GDM1 (cell line): ENCODE measurements around the gene NBL1.
"Not testable (repeated sequence)": the region's sequence is repeated elsewhere in the genome, so short reads cannot be mapped to it uniquely, and the experiment has no call there.

Experiments used
- DNase-seq: peaks from one replicate; lab custom pipeline; 2025; lab: John Stamatoyannopoulos, UW

Gene NBL1

GRCh38 chr1:19622204-19622603 lies 21.9 kb upstream of the NBL1 start:
- no peak for DNase-seq

GRCh38 chr1:19623523-19623922 lies 20.6 kb upstream of the NBL1 start:
- DNase-seq: no peak

GRCh38 chr1:19625291-19625937 lies 18.7 kb upstream of the NBL1 start:
- no peak for DNase-seq

GRCh38 chr1:19628879-19629278 lies 15.2 kb upstream of the NBL1 start:
- no peak for DNase-seq

GRCh38 chr1:19629357-19629756 lies 14.8 kb upstream of the NBL1 start:
- DNase-seq: no peak

- not testable (repeated sequence) for DNase-seq
These were observed 13.9 kb upstream of the NBL1 start for GRCh38 chr1:19630192-19630591.

- DNase-seq: no peak
These were observed 13.3 kb upstream of the NBL1 start for GRCh38 chr1:19630720-19631395.

GRCh38 chr1:19632211-19632610 lies 11.9 kb upstream of the NBL1 start:
- no peak for DNase-seq

- DNase-seq: no peak
These were observed 11.0 kb upstream of the NBL1 start for GRCh38 chr1:19633106-19633505.

GRCh38 chr1:19635064-19635463 lies 9.0 kb upstream of the NBL1 start:
- DNase-seq: not testable (repeated sequence)

GRCh38 chr1:19635646-19636045 lies 8.5 kb upstream of the NBL1 start:
- DNase-seq: no peak

GRCh38 chr1:19636065-19636464 lies 8.0 kb upstream of the NBL1 start:
- DNase-seq: no peak

- DNase-seq: not testable (repeated sequence)
These were observed 7.4 kb upstream of the NBL1 start for GRCh38 chr1:19636749-19637148.

- DNase-seq: no peak
These were observed 6.5 kb upstream of the NBL1 start for GRCh38 chr1:19637606-19638005.

- DNase-seq: not testable (repeated sequence)
These were observed 4.9 kb upstream of the NBL1 start for GRCh38 chr1:19639228-19639627.

- no peak for DNase-seq
These were observed 4.1 kb upstream of the NBL1 start for GRCh38 chr1:19639999-19640362.

- no peak for DNase-seq
These were observed 3.5 kb upstream of the NBL1 start for GRCh38 chr1:19640363-19641316.

- DNase-seq: no peak
These were observed 990 bp upstream of the NBL1 start for GRCh38 chr1:19643121-19643520.

GRCh38 chr1:19644395-19644680 lies 227 bp downstream of the NBL1 start:
- DNase-seq: no peak

- DNase-seq: no peak
These were observed 735 bp downstream of the NBL1 start for GRCh38 chr1:19644681-19645410.

- DNase-seq: no peak
These were observed 1.5 kb downstream of the NBL1 start for GRCh38 chr1:19645411-19646251.
